HG03066 (cell line): ENCODE data around the gene KIRREL3.

Source experiments
- ATAC-seq: cut with Tn5 transposase; IDR thresholded peaks from one replicate; pipeline ENCODE4 v1.9.1; 2021; ENCODE audit warnings: low read depth; ENCODE audit not compliant: unreplicated experiment

The KIRREL3 gene

DNA sequence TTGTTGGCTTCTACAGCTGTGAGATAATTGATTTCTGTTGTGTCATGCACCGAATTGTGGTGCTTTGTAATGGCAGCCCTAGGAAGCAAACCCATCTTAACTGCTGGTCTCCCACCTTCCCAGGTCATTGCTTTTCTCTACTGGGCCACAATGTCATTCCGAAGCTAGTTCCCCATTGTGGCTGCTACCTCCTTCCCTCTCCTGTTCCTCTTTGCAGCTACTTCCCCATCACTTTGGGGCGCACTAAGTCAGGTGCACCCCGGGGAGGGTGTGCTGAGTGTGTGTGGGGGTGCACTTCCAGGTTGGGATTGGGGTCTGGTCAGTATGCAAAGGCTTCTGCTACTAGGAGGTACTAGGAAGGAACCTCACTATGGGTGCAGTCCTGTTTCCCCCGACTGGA lies 535.8 kb downstream of the KIRREL3 start:
- ATAC-seq = no peak

DNA sequence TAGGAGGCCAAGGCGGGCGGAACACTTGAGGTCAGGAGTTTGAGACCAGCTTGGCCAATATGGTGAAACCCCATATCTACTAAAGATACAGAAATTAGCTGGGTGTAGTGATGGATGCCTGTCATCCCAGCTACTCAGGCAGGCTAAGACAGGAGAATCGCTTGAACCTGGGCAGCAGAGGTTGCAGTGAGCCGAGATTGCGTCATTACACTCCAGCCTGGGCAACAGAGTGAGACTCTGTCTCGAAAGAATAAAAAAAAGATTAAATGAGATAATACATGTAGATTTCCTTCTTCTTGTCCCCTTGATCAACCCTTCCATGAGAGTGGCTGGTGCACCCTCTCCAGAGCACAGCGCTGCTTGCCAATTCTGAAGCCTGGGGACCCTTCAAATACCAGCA lies 538.1 kb downstream of the KIRREL3 start:
- no peak for ATAC-seq

DNA sequence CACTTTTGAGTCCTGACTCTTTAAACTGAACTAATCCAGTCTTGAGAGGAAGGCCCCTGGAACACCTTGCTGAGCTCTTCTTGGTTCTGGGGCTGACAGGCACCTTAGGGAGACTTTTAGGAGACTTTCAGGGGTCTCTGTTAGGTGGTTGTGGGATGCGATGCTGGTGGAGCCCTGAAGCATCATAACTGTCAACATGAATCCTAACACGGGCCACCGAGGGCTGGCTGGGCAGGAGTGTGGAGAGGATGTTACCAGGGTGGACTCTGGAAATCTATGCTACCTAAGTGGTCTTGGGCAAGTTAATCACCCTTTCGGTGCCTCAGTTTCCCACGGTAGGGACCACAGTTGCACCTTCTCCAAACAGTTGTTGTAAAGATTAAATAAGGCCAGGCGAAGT lies 538.6 kb downstream of the KIRREL3 start:
- ATAC-seq = no peak

DNA sequence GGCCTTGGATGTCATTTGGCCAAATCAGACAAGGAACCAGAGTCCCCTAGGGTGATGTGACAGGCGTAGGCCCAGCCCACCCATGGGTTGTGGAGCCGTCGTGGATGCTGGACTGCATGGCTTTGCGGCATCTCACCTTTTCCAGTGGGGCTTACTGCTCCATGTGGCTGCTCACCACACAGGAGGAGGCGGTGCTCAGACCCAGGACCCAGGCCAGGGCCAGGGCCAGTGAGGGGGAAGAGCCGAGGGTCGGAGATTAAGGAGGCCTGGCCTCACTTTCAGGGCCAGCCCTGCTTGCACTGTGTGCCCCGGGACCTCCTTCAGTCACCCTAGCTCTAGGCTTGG lies 539.5 kb downstream of the KIRREL3 start:
- no peak for ATAC-seq

DNA sequence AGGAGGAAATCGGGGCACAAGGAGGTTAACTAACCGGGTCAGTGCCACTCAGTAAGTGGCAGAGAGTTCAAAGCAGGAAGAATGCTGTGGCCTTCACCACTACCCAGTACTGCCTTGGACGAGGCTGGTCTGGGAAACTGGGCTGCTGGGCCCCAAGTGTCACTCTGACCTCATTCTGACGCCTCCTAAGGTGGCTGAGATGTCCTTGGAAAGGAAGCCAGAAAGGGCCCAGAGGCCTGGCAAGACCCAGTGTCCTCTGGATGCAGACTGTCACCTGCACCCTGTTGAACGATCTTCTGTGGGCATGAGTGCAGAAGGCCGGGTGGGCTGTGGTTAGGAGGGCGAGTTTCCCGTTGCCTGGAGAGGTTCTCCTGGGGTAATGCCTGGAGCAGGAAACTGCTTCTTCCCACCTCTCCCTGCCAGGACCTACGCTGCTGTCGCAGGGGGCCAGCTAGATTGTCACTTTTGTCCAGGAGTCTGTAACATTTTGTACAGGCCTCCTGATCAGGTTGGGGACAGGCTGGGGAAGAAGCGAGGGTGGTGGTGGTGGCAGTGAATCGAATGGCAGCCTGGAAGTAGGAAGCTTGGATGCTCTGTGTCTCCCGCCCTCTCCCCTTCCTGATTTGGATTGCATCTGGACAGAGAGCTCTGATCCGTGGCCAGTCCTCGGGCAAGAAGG lies 540.0 kb downstream of the KIRREL3 start:
- no peak for ATAC-seq

DNA sequence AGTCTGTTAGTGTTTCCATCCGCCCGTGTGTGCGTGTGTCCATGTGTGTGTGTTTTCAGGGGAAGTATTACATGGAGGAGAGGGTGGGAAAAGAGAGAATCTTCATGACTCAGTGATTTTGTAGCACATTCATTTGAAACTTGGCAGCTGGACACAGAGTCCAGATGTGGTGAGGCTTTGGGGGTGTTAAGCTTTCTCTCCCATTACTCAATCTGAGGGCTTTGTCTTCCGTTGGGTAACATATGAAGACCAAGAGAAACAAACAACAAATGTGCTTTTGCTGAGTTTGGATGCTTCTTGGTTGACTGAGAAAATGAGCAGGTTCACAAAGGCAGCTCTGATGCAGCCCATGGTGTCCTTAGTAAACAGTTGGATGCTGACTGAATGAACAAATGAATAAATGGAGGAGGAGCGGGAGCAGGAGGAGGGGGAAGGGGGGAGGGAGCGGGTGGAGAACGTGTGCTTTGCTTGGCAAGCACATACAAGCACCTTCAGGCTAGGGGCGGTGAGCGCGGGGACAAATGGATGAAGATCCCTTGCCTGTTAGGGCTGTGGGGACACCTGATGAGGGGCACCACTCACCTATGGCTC lies 540.8 kb downstream of the KIRREL3 start:
- ATAC-seq = no peak

DNA sequence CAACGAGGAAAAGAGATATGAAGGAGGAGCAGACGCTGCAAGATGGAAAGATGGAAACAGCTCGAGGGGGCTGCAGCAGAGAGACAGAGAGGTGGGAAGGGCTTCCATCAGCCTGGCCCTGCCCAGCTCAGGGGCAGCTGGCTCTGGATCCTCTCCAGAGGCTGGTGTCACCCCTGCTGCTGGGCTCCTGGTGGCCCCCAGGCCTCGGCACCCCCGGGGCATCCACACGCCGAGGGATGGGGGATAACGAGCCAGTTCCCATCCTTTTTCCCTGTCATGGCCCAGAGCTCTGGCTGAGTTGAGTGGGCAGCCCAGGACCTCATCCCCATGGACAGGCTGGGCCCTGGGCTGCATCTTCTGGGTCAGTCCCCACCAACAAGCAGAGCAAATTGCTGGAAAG lies 542.8 kb downstream of the KIRREL3 start:
- no peak for ATAC-seq

DNA sequence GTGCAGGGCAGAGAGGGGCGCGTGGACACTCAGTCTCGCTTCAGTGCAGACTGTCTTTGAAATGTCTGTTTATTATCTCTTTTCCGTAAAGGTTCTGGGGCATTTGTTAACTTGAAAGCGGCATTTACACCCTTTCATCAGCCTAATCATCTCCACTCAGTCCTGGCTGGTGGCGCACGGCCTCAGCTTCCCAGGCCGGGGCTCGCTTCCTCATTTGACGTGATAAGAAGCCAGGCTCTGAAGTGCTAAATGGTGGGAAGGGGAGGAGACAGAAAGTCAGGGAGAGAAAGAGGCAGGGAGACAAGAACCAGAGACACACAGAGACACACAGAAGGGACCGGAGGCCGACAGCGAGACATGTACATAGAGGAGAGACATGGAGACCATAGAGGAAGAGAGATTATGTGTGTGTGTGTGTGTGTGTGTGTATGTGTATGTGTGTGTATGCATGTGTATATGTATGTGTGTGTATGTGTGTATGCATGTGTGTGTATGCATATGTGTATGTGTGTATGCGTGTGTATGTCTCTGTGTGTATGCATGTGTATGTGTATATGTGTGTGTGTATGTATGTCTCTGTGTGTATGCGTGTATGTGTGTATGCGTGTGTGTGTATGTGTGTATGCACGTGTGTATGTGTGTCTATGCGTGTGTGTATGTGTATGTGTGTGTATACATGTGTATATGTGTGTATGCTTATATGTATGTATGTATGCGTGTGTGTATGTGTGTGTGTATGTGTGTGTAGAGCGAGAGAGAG lies 543.6 kb downstream of the KIRREL3 start:
- no peak for ATAC-seq

DNA sequence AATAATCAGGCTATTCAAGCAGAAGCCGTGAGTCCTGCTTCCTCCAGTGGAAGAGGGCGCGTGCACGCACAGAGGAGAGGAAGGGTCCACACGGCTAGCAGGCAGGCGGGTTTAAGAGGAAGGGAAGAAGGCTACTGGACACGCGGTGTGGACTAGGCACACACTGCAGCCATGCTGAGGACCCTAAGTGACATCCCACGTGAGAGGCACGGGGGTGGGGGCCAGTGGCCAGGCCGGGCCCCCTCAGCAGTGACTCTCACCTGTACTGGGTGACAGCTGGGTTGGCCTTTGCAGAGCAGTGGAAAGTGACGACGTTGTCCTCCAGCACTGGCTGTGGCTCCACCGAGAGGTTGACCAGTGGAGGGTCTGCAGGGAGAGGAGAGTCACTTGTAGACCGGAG lies 544.5 kb downstream of the KIRREL3 start:
- ATAC-seq = no peak

DNA sequence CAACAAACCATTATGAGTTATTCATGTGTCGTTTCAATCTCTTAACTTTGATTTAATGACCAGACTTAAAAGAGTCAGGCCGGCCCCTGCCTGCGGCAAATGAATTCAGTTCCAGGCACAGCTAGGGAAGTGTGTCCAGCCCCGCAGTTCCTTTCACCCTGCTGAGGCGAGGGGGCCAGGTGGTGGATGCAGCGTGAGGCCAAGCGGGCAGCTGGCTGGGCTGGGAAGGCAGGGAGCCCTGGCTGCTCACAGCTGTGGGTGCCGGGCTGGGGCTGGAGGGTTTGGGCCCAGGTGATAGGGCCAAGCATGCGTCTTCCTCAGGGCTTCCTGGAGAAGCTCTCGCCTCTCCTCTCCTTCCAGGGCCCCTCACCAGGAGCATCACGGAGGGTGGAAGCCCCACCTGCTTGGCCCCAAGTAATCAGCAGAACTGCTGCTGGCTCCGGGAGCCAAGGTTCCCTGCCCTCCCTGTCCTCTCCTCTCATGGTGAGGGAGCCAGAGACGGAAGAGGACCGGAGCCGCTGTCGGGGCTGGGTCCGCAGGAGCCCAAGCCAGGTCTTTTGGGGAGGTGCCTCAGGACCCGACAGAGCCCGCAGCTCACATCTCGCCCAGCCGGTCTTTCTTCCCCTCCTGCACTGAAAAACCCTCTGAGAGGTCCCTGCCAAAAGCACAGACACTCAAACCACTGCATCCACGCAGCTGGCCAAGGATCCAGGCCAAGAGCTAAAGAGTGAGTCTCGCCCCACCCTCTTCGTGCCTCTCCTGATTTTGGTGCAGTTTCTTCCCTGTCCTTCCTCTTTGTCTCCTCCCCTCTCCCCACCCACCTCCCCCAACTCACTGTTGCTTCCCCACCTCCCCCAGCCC lies 548.1 kb downstream of the KIRREL3 start:
- no peak for ATAC-seq

DNA sequence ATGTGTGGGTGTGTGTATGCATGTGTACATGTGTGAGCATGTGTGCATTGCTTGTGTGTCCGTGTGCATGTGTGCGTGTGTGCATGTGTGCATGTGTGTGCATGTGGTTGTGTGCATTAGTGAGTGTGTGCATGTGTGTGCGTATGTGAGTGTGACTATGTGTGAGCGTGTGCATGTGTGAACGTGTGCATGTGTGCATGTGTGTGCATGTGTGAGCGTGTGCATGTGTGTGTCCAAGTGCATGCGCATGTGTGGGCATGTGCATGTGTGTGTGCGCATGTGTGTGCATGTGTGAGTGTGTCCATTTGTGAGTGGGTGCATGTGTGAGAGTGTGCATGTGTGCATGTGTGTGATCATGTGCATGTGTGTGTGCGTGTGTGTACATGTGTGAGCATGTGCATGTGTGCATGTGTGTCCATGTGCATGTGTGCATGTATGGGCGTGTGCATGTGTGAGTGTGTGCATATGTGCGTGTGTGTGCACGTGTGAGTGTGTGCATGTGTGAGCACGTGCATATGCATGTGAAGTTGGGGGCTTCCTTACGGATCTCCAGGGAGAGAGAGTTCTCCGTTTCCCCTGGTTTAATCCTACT lies 549.3 kb downstream of the KIRREL3 start:
- no peak for ATAC-seq

DNA sequence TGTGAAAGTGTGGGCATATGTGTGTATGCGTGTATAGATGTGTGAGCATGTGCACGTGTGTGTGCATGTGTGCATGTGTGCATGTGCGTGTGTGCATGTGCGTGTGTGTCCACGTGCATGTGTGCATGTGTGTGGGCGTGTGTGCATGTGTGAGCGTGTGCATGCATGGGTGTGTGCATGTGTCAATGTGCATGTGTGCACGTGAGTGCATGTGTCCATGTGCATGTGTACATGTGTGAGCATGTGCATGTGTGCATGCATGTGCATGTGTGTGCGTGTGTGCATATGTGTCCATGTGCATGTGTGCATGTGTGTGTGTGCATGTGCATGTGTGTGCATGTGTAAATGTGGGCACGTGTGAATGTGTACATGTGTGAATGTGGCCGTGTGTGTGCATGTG lies 549.8 kb downstream of the KIRREL3 start:
- ATAC-seq = no peak

DNA sequence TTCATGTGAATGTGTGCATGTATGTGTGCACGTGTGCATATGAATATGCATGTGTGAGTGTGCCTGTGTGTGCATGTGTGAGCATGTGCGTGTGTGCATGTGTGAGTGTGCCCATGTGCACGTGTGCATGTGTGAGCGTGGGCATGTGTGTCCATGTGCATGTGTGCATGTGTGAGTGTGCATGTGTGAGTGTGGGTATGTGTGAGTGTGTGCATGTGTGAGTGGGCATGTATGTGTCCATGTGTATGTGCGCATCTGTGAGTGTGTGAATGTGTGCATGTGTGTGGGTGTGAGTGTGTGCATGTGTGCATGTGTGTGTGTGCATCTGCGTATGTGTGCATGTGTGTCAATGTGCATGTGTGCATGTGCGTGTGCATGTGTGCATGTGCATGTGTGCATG lies 550.4 kb downstream of the KIRREL3 start:
- no peak for ATAC-seq

DNA sequence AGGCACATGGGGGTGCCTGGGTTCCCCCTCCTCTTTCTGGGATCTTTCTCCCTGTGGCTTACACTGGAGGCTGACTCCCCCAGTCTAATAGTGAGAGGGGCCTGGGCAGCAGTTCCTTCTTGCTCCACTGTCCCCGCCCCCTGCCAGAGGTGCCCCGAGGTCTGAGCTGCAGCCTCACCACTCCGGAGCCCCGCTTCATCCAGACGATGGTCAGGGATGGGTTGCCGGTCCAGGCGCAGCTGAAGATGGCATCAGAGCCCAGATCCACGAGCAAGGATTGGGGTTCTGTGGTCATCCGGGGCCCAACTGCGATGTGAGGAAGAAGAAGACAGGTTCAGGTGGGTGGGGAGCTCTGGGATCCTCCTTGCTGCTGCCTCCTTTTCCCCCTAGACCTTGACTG lies 554.0 kb downstream of the KIRREL3 start:
- no peak for ATAC-seq

DNA sequence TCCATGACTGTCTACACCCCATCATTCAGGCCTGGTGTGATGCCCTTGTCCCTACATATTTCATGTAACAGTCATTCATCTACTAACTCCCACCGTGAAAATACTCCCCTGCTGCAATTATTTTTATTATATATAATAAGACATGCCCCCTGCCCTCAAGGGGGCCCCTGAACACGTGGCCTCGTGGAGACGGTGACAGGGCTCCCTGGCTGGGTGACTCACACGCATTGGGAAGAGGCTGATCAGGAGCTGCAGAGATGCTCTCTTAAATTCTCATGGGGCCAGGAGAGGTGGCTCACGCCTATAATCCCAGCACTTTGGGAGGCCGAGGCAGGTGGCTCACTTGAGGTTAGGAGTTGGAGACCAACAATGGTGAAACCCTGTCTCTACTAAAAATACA lies 556.5 kb downstream of the KIRREL3 start:
- no peak for ATAC-seq

DNA sequence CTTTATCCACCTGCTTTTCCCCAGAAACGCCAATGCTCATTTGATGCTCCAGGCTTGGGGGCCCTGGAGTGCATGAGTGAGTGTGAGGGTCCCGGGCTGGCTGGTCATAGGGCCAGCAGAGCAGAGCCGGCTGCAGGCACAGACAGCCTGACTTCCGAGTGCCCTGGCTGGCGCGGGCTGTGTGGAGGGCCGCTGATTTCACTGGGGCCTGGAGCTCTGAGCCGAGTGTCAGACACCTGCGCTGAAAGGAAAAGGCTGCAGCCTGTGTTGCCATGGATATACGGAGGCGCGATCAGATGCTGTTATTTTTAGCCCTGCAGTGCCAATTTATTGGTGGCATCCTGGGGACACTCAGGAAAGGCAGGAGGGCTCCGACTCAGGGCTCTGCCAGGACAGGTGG lies 557.5 kb downstream of the KIRREL3 start:
- no peak for ATAC-seq

DNA sequence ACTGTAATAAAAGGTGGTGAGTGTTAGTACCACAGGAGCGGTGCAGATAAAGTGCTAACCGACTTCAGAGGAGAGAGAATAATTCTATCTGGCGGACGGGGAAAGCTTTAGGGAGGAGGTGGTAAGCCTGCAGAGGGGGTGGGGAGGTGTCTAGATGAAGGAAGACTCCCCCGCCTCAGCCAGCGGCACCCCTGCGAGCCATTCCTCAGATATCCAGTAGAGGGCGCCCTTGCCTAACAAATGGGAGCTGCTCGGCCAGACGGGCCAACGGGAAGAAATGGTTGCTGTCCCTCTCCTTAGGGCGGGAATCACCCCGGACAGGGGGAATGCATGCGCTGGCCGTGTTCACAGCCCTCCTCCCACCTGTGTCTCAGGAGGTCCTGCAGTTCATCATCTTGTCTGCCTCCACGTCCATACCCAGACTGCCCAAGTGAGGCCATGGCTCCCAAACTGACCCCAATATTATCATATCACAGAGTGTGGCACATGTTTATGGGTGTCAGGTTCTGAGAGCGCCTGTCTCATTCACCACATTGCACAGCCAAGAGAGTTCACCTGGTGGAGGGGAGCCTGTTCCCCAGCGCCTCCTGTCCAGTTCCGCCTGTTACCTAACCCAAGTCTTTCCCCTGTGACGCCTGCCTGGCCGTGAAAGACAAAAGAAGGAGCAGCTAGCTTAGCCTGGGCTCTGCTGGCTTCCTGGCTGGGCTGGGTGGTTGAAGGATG lies 559.6 kb downstream of the KIRREL3 start:
- peak; percentile 67 for ATAC-seq

DNA sequence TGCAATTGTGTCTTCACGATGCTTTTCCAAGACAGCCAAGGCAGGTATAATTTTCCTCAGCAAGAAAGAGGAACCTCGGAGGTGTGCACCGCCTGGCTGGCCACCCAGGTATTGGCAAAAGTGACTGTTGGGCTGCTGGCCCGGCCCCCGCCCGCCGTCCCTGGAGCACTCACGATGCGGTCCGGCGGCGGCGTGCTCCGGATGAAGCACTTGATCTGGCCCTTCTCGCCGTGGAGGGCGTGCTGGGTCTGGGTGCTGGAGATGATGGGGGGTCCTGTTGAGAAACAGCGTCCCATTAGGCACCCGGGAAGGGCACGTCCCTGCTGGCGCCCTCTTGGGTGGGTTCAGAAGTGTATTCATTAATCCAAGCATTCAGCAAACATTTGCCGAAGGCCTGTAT lies 560.3 kb downstream of the KIRREL3 start:
- no peak for ATAC-seq

DNA sequence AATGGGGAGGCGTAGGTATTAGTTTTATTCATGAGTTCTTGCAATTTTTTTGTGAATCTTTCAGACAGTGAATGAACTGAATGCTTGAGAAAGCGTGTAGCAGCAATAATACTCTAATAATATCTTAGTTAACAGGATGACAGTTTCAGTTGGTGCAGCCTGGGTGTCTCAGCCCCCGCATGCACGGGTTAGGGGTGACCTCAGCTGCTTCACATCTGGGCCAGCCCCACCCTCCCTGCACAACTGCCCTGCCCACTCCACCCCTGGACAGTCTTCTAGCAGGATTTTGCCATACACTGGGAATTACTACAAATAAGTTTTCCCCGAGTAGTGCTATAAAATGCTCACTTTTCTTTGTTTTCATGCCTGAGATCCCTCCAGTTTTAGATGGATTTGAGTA lies 561.9 kb downstream of the KIRREL3 start:
- no peak for ATAC-seq

DNA sequence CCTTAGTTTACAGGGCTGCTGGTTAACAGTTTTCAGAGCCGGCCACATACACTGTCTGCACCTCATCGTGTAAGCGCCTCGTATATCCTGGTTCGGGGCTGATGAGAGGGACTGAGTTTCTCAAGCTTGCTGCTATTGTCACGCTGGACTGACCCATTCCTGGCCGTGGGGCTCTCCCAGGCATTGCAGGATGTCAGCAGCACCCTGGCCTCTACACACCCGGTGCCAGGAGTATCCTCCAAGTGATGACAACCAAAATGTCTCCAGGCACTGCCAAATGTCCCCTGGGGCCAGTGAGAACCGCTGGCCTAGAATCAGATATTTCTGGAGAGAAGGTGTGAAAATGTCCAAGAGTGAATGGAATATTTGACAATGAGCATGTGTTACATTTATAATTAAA lies 562.3 kb downstream of the KIRREL3 start:
- no peak for ATAC-seq
